Lung (tissue), 12 donors: ENCODE measurements around the gene CRY1. TPM values are rescaled to one million over a fixed set of nuclear protein-coding genes. Genes with fewer than 3 reads are reported as not detected.

Experiments
- ATAC-seq: fragments of 200-7000 bp; cut with Tn5 transposase; one replicate; pipeline ENCODE4 v1.9.1; 2020; ENCODE audit warnings: moderate number of reproducible peaks; ENCODE audit not compliant: insufficient read depth, low FRiP score
- DNase-seq, 3 donors: peaks; one replicate each; pipeline ENCODE4 v3.0.0-alpha.2; 2013 to 2017
- H3K27ac ChIP-seq, 2 donors: one replicate each; pipeline ENCODE4 v1.5.1; 2013; ENCODE audit warnings: mild to moderate bottlenecking in 2 of 2, moderate library complexity in 2 of 2, control low read depth in 1 of 2, inconsistent platforms in 1 of 2, low read depth in 1 of 2, low read length in 1 of 2
- H3K27me3 ChIP-seq, 3 donors: one replicate each; pipeline ENCODE4 v1.5.1; 2013; ENCODE audit warnings: low read length in 2 of 3; ENCODE audit not compliant: control insufficient read depth in 3 of 3, insufficient read depth in 3 of 3
- H3K36me3 ChIP-seq, 4 donors: one replicate each; pipeline ENCODE4 v1.5.1; 2013; ENCODE audit warnings: low read length in 4 of 4, mild to moderate bottlenecking in 1 of 4, moderate library complexity in 1 of 4; ENCODE audit not compliant: control insufficient read depth in 4 of 4, insufficient read depth in 4 of 4
- H3K4me1 ChIP-seq, 5 donors: one replicate each; pipeline ENCODE4 v1.5.1; 2013; ENCODE audit warnings: low read length in 5 of 5, mild to moderate bottlenecking in 2 of 5, moderate library complexity in 1 of 5; ENCODE audit not compliant: control insufficient read depth in 5 of 5, insufficient read depth in 5 of 5
- H3K4me3 ChIP-seq: one replicate; pipeline ENCODE4 v1.5.1; 2013; ENCODE audit warnings: mild to moderate bottlenecking, control low read depth, moderate library complexity
- H3K9ac ChIP-seq, 2 donors: one replicate each; pipeline ENCODE4 v1.5.1; 2013; ENCODE audit warnings: low read length in 2 of 2, control low read depth in 1 of 2; ENCODE audit not compliant: insufficient read depth in 1 of 2
- H3K9me3 ChIP-seq, 4 donors: one replicate each; pipeline ENCODE4 v1.5.1; 2013; ENCODE audit warnings: low read length in 3 of 4, mild to moderate bottlenecking in 1 of 4, moderate library complexity in 1 of 4; ENCODE audit not compliant: control insufficient read depth in 4 of 4, insufficient read depth in 3 of 4
- CTCF ChIP-seq: IDR thresholded peaks from 2 replicates; pipeline ENCODE4 v1.5.1; 2012; ENCODE audit warnings: mild to moderate bottlenecking; ENCODE audit errors: control extremely low read depth, extremely low read depth
- WGBS, 2 donors: extraction: QIAGEN DNeasy Blood & Tissue Kit; methylation state at CpG; one replicate each; pipeline ENCODE4 v1.1.7; 2013; 5-methylcytosine and 5-hydroxymethylcytosine counted together
- polyA plus RNA-seq, 2 donors: library from polyadenylated mRNA; stranded (reverse); fragments of 200-250 nt; gene quantifications; one replicate each; pipeline ENCODE4 v1.2.1, GENCODE V29; 2013
- total RNA-seq, 2 donors: library from RNA; depleted of rRNA in 1 of 2; stranded (reverse); fragments of >200 nt in 1 of 2; gene quantifications; one replicate each; pipeline ENCODE4 v1.2.1, GENCODE V29; 2014 to 2021
- donor health status: control.
- donor health status: control.
- donor health status: Bipolar disorder and iron deficiency.
- donor health status: healthy.
- donor health status: DM: yes; HTN: yes; CAD: no.

The CRY1 gene
- total and polyA plus RNA-seq, 4 donors: 5.6 to 37.2 (median 17.9) TPM

GRCh38 chr12:107090711-107091110 lies 2.6 kb downstream of the CRY1 start:
- TF ChIP-seq CTCF: no peak
- WGBS, 2 donors: 82 to 89% methylated on average over 2 of the region's 2 CpGs
- no peak overlapping the region for H3K4me3 ChIP-seq
- H3K27me3 ChIP-seq: no peaks in the 10 kb centered on the region
- H3K27ac ChIP-seq: peak overlapping the region; percentile 20 to 56
- peaks cover 0 to 24% (median 13%) of the 10 kb centered on the region in 5 donors for H3K4me1 ChIP-seq
- no peaks in the 10 kb centered on the region for H3K9me3 ChIP-seq
- H3K36me3 ChIP-seq: no peaks in the 10 kb centered on the region
- H3K9ac ChIP-seq: peak overlapping the region in 1 of 2 donors; percentile 91
- DNase-seq: peak in 2 of 3 donors; percentile 53 to 73
- ATAC-seq: no peak

GRCh38 chr12:107088912-107089311 lies 4.4 kb downstream of the CRY1 start:
- Histone ChIP-seq H3K9me3 (no peaks in the 10 kb centered on the region), H3K27ac (no peak overlapping the region), H3K4me1 (peaks cover 0 to 20% (median 13%) of the 10 kb centered on the region in 5 donors), H3K36me3 (no peaks in the 10 kb centered on the region), H3K9ac (no peak overlapping the region), H3K27me3 (no peaks in the 10 kb centered on the region), H3K4me3 (no peak overlapping the region)
- WGBS, 2 donors: 96 to 98% methylated on average over 2 of the region's 2 CpGs
- TF ChIP-seq CTCF: no peak
- no peak for ATAC-seq
- no peak for DNase-seq

GRCh38 chr12:107086314-107086713 lies 7.0 kb downstream of the CRY1 start:
- Histone ChIP-seq H3K9ac (no peak overlapping the region), H3K4me1 (peaks cover 0 to 9% (median 5%) of the 10 kb centered on the region in 5 donors), H3K9me3 (no peaks in the 10 kb centered on the region), H3K36me3 (no peaks in the 10 kb centered on the region), H3K27ac (no peak overlapping the region), H3K27me3 (no peaks in the 10 kb centered on the region), H3K4me3 (no peak overlapping the region)
- DNase-seq (no peak), ATAC-seq (no peak)
- no peak for TF ChIP-seq CTCF
- 94 to 95% methylated on average over 3 of the region's 3 CpGs for WGBS, 2 donors

GRCh38 chr12:107081778-107082177 lies 11.6 kb downstream of the CRY1 start:
- no peak overlapping the region for H3K27ac ChIP-seq
- no peaks in the 10 kb centered on the region for H3K36me3 ChIP-seq
- no peak overlapping the region for H3K4me3 ChIP-seq
- ATAC-seq (no peak), DNase-seq (no peak)
- no peak for TF ChIP-seq CTCF
- H3K9me3 ChIP-seq: no peaks in the 10 kb centered on the region
- H3K9ac ChIP-seq: no peak overlapping the region
- peaks cover 0 to 15% (median 0%) of the 10 kb centered on the region in 5 donors for H3K4me1 ChIP-seq
- H3K27me3 ChIP-seq: no peaks in the 10 kb centered on the region
